ENCODE data around the gene AGTRAP.

The AGTRAP gene

DNA sequence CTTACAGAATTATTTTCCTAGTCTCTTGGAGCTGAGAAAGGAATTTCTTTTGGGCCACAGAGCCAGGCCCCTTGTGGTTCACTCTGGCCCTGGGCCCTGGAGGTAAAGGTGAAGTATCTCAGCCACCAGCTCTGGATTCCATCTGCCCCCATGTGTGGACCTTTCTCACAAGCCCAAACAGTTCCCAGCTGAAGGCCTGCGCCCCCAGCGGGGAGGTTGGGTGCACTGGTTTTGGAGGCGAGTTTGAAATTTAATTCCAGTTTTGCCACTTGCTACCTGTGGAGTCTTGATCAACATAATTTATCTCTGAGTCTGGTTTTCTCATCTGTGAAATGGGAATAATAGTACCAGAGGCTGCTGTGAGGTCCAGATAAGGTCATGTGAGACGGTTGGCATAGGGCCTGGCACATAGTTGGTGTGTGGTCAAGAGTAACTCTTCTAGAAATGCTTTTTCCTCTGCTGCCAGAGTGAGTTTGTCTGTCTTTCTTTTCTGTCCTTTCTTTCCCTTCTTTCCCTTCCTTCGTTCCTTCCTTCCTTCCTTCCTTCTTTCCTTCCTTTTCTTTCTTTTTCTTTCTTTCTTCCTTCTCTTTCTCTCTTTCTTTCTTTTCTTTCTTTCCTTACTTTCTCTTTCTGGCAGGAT lies 6.1 kb downstream of the AGTRAP start:
- no peak overlapping the region for H3K4me3 ChIP-seq (ENCODE audit: low read depth in 1 of 2, low read length in 2 of 2)
- H3K4me2 ChIP-seq (ENCODE audit: insufficient read depth, low read length), result no peak overlapping the region
- ATAC-seq (ENCODE audit: insufficient read depth, low read depth), result no peak
- H3K4me1 ChIP-seq (ENCODE audit: insufficient read depth, low read length), result peaks cover 29% of the 10 kb centered on the region
- H3K36me3 ChIP-seq (ENCODE audit: insufficient read depth, low read length), result no peaks in the 10 kb centered on the region
- no peak overlapping the region for H3K9ac ChIP-seq (ENCODE audit: low read depth, low read length)
- H2AFZ ChIP-seq (ENCODE audit: low read depth, low read length), result no peak overlapping the region
- H4K20me1 ChIP-seq (ENCODE audit: insufficient read depth, low read length), result peaks cover 30% of the 10 kb centered on the region
- TF ChIP-seq, protein P1, sequence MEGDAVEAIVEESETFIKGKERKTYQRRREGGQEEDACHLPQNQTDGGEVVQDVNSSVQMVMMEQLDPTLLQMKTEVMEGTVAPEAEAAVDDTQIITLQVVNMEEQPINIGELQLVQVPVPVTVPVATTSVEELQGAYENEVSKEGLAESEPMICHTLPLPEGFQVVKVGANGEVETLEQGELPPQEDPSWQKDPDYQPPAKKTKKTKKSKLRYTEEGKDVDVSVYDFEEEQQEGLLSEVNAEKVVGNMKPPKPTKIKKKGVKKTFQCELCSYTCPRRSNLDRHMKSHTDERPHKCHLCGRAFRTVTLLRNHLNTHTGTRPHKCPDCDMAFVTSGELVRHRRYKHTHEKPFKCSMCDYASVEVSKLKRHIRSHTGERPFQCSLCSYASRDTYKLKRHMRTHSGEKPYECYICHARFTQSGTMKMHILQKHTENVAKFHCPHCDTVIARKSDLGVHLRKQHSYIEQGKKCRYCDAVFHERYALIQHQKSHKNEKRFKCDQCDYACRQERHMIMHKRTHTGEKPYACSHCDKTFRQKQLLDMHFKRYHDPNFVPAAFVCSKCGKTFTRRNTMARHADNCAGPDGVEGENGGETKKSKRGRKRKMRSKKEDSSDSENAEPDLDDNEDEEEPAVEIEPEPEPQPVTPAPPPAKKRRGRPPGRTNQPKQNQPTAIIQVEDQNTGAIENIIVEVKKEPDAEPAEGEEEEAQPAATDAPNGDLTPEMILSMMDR (IDR thresholded peaks at IDR 0.05; ENCODE audit: borderline replicate concordance, extremely low read depth, low read length, poor library complexity, severe bottlenecking), result no peak
- no peak overlapping the region for H3K27ac ChIP-seq (ENCODE audit: low read length)
- DNase-seq, result no peak
- H3K9me3 ChIP-seq (ENCODE audit: insufficient read depth, low read length, severe bottlenecking), result no peaks in the 10 kb centered on the region
- H3K27me3 ChIP-seq (ENCODE audit: insufficient read depth, low read length, poor library complexity), result peaks cover 16% of the 10 kb centered on the region
- H3K79me2 ChIP-seq (ENCODE audit: insufficient read depth, low read length), result no peaks in the 10 kb centered on the region

DNA sequence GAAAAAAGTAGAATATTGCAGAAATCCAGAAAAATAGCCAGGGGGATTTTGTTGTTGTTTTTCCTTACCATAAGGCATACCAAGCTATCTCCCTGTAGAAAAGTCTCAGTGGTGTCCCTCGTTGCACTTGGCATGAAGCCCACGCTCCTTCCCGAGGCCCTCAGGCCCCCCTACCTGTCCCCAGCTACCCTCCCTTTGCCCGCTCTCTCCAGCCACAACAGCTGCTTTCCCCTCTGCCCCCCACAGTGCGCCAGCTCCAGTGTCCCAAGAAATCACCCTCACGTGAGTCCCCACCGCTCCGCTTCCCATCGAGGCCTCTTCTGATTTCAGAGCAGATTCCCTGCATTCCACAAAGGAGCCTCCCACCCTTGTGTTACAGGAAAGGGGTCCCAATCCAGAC lies 8.4 kb downstream of the AGTRAP start:
- DNase-seq (no peak), ATAC-seq (ENCODE audit: insufficient read depth, low read depth) (no peak)
- Histone ChIP-seq H4K20me1 (ENCODE audit: insufficient read depth, low read length) (peaks cover 25% of the 10 kb centered on the region), H3K27ac (ENCODE audit: low read length) (no peak overlapping the region), H3K4me2 (ENCODE audit: insufficient read depth, low read length) (no peak overlapping the region), H3K79me2 (ENCODE audit: insufficient read depth, low read length) (no peaks in the 10 kb centered on the region), H3K9me3 (ENCODE audit: insufficient read depth, low read length, severe bottlenecking) (no peaks in the 10 kb centered on the region), H3K9ac (ENCODE audit: low read depth, low read length) (no peak overlapping the region), H3K27me3 (ENCODE audit: insufficient read depth, low read length, poor library complexity) (no peaks in the 10 kb centered on the region), H3K4me1 (ENCODE audit: insufficient read depth, low read length) (peaks cover 22% of the 10 kb centered on the region), H3K4me3 (ENCODE audit: low read depth in 1 of 2, low read length in 2 of 2) (no peak overlapping the region), H3K36me3 (ENCODE audit: insufficient read depth, low read length) (no peaks in the 10 kb centered on the region), H2AFZ (ENCODE audit: low read depth, low read length) (no peak overlapping the region)
- no peak for TF ChIP-seq EZH2 (IDR thresholded peaks at IDR 0.05; ENCODE audit: borderline replicate concordance, low read depth, low read length, severe bottlenecking)
- TF ChIP-seq, protein P1 (IDR thresholded peaks at IDR 0.05; ENCODE audit: borderline replicate concordance, extremely low read depth, low read length, poor library complexity, severe bottlenecking), result no peak

DNA sequence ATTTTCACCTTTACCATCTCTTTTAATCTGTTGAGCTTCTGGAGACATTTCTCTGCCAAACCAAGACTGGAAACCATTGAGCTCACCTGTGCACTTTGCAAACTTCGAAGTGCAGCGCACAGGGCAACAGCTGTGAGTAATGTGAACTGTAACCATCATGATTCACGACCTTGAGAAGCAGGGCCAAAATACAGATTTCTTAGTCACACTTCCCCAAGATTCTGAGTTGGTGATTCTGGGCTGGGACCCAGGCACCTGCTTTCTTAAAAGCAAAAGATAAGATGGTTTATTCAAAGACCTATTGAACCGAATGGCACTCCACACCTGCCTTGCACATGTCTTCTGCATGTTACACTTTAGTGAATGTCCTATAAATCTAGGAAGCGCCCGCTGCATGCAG lies 10.2 kb downstream of the AGTRAP start:
- TF ChIP-seq, protein P1 (IDR thresholded peaks at IDR 0.05; ENCODE audit: borderline replicate concordance, extremely low read depth, low read length, poor library complexity, severe bottlenecking), result no peak
- TF ChIP-seq EZH2 (IDR thresholded peaks at IDR 0.05; ENCODE audit: borderline replicate concordance, low read depth, low read length, severe bottlenecking), result no peak
- Histone ChIP-seq H3K36me3 (ENCODE audit: insufficient read depth, low read length) (no peaks in the 10 kb centered on the region), H3K27me3 (ENCODE audit: insufficient read depth, low read length, poor library complexity) (no peaks in the 10 kb centered on the region), H2AFZ (ENCODE audit: low read depth, low read length) (no peak overlapping the region), H3K4me2 (ENCODE audit: insufficient read depth, low read length) (no peak overlapping the region), H4K20me1 (ENCODE audit: insufficient read depth, low read length) (peaks cover 12% of the 10 kb centered on the region; the same call in 1 of the 2 replicates), H3K27ac (ENCODE audit: low read length) (no peak overlapping the region), H3K4me3 (ENCODE audit: low read depth in 1 of 2, low read length in 2 of 2) (no peak overlapping the region), H3K4me1 (ENCODE audit: insufficient read depth, low read length) (peaks cover 12% of the 10 kb centered on the region), H3K9me3 (ENCODE audit: insufficient read depth, low read length, severe bottlenecking) (no peaks in the 10 kb centered on the region), H3K79me2 (ENCODE audit: insufficient read depth, low read length) (no peaks in the 10 kb centered on the region), H3K9ac (ENCODE audit: low read depth, low read length) (no peak overlapping the region)
- DNase-seq, result no peak
- no peak for ATAC-seq (ENCODE audit: insufficient read depth, low read depth)

All from DND-41 (cell line).